Upper lobe of left lung (tissue), 4 donors: ENCODE results near the gene MAOA.
"Not testable (repeated sequence)": the region's sequence is repeated elsewhere in the genome, so short reads cannot be mapped to it uniquely, and the experiment has no call there.

Experiments
- EP300 ChIP-seq, 4 donors: sonication (generic); formaldehyde crosslinking; IDR thresholded peaks; one replicate each; pipeline ENCODE4 v1.5.1; 2017; ENCODE audit warnings: antibody characterized with exemption in 4 of 4, control low read depth in 2 of 4
- TF ChIP-seq, protein P1 (sequence below), 6 experiments: fragments of 450-650 bp in 4 of 6; fragments of 200-600 bp in 2 of 6; sonication (generic) in 2 of 6; IDR thresholded peaks; one replicate each; pipeline ENCODE4 v1.5.1; 2016 to 2019; ENCODE audit warnings: antibody characterized with exemption in 6 of 6

DNA sequence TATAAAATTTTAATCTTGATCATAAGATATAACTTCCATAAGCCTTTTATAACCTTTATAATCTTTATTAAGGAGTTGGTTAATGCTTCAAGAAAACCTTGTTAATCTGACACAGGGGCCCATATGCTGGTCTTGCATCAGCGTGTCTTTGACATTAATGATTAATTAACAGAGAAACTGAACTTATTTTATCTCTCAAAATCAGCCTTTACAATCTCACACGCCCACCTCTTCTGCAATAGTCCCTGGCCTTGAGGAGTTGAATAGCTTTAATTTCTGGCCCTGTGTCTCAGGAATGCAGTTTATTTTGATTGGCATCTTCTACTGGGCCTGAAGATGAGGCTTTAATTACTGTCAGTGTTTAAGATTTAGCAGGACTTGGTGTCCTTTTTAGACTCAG, 36.2 kb upstream of the MAOA start:
- not testable (repeated sequence) for TF ChIP-seq EP300 (IDR thresholded peaks at IDR 0.05)
- TF ChIP-seq, protein P1, sequence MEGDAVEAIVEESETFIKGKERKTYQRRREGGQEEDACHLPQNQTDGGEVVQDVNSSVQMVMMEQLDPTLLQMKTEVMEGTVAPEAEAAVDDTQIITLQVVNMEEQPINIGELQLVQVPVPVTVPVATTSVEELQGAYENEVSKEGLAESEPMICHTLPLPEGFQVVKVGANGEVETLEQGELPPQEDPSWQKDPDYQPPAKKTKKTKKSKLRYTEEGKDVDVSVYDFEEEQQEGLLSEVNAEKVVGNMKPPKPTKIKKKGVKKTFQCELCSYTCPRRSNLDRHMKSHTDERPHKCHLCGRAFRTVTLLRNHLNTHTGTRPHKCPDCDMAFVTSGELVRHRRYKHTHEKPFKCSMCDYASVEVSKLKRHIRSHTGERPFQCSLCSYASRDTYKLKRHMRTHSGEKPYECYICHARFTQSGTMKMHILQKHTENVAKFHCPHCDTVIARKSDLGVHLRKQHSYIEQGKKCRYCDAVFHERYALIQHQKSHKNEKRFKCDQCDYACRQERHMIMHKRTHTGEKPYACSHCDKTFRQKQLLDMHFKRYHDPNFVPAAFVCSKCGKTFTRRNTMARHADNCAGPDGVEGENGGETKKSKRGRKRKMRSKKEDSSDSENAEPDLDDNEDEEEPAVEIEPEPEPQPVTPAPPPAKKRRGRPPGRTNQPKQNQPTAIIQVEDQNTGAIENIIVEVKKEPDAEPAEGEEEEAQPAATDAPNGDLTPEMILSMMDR (IDR thresholded peaks at IDR 0.05) = not testable (repeated sequence)
